Stimulated activated CD8-positive, alpha-beta memory T cell treated with anti-CD3 and anti-CD28 coated beads, Interleukin-4, amount 100 ng/mL, for 4 hours (primary cell): Measurements from ENCODE around the gene TRIM50.
"Not testable (repeated sequence)": the region's sequence is repeated elsewhere in the genome, so short reads cannot be mapped to it uniquely, and the experiment has no call there.

Experiments
- DNase-seq, 2 donors: peaks; one replicate each; pipeline ENCODE4 v3.0.0-alpha.2; 2020; ENCODE audit warnings: low read depth in 2 of 2, low spot score in 1 of 2

The TRIM50 gene

DNA sequence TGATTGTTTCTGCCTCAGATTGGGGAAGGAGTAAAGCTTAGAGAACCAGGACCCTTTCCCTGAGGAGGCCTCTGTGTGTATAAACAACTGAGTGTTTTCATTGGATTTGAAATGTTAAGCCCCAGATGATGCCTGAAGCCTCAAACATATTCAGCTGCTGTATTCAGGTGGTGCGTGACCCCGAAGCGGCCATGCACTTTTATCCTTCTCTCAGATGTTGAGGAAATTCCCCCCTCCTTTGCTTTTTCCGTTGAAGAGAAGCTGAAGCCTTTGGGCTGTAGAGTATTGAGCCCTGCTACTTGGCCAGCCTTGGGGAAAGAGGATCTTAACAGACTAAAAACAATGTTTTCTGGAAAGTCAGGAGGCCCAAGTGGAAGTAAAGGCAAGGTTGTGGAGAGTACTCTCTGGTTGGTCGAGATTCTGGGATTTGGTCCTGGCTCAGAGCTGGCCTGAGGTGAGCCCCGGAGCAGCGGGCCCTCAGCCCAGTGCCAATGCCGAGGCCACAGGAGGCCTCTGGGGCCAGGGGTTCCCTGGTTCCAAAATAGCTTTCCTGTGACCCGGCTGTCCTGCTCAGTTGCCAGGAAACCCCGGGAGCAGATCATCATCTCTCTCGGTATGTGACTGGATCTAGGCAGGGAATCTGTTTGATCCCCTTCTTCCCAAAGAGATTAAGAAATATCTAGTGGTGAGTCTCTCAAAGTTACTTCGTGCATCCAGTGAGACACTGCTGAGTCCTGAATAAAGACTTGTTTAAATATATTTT is 22.6 kb upstream of the TRIM50 start:
- no peak for DNase-seq

DNA sequence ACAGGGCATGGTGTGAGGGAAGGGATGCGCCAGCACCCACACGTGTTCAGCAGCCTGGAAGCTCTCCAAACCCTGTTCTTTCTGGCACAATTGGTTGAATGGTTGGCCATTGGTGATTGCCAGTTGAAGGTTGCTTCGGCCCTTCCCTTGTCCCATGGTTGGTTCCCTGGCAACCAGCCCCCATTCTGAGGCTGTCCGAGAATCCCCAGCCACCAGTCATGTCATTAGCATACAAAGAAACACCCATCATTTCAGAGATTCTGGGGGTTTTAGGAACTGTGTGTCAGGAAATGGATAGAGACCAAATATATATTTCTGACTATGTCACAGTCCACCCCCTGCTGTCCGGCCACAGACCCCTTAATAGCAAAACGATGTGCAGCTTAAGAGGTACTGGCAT is 21.9 kb upstream of the TRIM50 start:
- DNase-seq: no peak

GRCh38 chr7:73345951-73346350 is 18.1 kb upstream of the TRIM50 start:
- no peak for DNase-seq

- DNase-seq: no peak
Observed at GRCh38 chr7:73345538-73345937, 17.7 kb upstream of the TRIM50 start.

- no peak for DNase-seq
Observed at GRCh38 chr7:73343671-73344380, 15.9 kb upstream of the TRIM50 start.

DNA sequence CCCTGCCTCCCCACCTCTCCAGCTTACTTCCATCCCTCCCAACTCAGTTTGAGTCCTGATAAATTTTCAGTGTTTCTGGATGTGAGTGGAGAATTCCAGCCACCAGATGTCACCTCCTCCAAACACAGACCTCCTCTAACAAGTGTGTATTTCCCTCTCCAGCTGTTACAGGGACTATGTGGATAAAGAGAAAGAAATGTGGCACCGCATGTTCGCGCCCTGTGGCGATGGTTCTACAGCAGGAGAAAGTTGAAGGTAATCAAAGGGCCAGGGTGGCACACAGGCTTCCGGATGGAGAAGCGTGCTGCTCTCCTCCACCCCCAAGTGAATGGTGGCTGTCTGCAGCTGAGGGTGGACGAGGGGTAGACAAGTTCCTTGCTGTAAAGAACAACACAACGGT is 14.8 kb upstream of the TRIM50 start:
- DNase-seq: no peak

DNA sequence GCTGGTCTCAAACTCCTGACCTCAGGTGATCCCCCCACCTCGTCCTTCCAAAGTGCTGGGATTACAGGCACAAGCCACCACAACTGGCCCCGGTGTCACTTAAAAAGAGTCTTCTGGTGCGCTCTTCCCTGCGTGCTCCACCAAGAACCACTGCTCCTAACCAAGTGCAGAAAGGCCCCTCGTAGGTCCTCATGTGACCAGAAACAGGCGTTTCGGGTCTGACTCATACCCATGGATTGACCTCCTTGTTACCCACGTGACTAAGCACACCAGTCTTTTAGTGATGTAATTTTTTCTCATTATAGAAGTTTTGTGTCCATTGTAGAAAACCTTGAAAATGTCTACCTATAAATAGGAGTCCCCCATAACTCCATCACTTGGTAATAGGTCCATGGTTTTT is 14.0 kb upstream of the TRIM50 start:
- DNase-seq: no peak

DNA sequence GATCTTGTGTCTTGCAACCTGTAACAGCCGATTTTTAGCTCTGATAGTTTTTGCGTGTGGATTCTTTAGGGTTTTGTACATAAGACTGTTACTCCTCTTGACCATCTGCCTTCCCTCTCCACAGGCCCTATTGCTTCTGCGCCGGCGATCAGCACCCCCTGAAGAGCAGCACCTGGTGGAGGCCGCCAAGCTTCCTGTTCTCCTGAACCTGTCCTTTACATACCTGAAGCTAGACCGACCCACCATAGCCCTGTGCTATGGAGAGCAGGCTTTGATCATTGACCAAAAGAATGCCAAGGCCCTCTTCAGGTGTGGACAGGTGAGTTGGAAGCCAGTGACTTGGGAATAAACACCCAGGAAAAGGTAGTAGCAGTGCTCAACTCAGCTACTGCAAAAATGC is 12.6 kb upstream of the TRIM50 start:
- no peak for DNase-seq

GRCh38 chr7:73338321-73338720 is 10.4 kb upstream of the TRIM50 start:
- DNase-seq: no peak

GRCh38 chr7:73332447-73332846 is 4.6 kb upstream of the TRIM50 start:
- no peak for DNase-seq

DNA sequence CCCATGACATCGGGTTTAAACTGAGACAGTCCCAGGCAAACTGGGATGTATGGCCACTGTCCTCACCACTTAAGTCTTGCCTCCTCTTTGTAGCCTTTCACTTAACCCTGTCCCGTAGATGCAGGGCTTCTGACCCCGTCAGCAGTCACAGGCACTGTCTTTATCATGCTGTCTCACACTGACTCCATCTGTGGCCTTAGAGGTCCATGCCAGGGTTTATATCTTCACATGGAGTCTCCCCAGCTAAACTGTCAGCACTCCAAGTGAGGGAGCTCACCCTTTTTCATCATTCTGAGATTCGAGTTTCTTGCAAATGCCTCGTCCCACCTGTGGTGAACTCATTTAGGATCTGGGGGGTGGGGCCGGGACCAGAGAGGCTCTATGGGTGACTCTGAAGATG is 2.9 kb upstream of the TRIM50 start:
- DNase-seq: no peak

- DNase-seq: no peak
Observed at GRCh38 chr7:73329861-73330581, 2.1 kb upstream of the TRIM50 start.

GRCh38 chr7:73328696-73329095 is 814 bp upstream of the TRIM50 start:
- no peak for DNase-seq

DNA sequence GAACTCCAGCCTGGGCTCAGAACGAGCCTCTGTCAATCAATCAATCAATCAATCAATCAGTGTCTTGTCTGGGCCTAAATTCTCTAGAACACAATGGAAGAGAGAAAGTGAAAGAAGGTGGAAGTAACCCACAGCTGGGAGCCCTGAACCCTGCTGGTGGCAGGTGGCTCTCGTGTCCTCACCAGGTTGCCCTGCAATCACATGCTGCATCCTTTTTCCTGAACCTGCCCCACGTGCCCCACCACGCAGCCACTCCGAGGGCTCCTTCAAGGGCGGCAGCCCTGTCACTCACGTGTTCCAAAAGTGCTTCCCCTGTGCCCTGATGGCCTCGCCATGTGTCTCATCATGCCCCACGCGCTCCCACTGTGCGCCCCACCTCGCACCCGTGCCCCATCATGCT is 433 bp downstream of the TRIM50 start:
- DNase-seq: not testable (repeated sequence)

- not testable (repeated sequence) for DNase-seq
Observed at GRCh38 chr7:73325424-73325823, 2.5 kb downstream of the TRIM50 start.

- not testable (repeated sequence) for DNase-seq
Observed at GRCh38 chr7:73324081-73324845, 3.6 kb downstream of the TRIM50 start.

DNA sequence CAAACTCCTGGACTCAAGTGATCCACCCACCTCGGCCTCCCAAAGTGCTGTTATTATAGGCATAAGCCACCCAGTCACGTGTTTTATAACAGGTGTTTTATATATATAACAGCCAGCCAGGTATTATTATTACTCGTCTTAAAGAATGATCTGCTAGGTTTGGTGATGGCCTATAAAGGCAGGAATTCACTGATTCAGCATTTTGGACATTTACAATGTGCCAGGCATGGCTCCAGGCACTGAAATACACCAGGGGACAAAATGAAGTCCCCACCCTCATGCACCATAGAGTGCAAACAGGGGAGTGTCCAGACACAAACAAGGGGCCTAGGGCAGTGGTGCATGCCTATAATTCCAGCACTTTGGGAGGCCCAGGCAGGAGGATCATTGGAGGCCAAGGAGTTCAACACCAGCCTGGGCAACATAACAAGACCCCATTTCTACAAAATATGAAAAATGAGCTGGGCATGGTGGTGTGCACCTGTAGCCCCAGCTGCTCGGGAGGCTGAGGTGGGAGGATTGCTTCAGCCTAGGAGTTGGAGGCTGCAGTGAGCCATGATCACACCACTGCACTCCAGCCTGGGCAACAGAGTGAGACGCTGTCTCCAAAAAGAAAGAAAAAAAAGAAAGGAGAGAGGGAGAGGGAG is 4.3 kb downstream of the TRIM50 start:
- DNase-seq: not testable (repeated sequence)

DNA sequence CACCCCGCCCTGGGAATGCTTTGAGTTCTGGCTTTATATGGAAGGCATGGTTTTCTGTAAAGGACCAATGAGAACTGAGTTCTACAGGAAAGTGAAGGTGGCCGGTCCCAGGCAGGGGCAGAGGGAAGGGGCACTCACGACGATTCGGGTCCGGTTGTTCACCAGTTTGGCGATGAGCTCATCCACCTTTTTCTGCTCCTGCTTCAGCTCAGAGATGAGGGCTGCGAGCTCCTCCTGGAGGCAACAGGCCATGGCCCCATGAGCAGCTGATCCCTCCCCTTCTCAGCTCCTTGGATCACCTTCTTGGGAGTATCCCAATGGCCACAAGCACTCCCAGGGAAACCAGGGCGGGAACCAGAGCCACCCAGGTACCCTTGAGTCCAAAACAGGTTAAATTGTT is 7.9 kb downstream of the TRIM50 start:
- DNase-seq: not testable (repeated sequence)

DNA sequence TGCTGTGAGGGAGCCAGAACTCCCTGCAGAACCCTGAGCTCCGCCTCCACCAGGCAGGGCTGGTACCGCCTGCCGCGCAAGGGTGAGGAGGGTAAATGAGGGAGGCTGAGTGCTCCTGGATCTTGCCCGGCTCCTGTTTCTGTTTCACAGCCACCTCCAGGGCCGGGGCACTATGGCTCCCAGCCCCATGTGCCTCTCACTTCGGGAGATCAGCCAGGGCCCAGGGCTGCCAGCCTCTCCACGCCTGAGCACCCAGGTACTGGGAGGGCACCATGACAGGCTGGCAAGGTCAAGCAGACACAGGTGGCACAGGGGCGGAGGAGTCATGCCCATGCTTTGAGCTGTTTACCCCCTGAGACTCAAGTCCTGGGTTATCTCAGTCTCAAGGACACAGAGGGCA is 8.3 kb downstream of the TRIM50 start:
- not testable (repeated sequence) for DNase-seq

DNA sequence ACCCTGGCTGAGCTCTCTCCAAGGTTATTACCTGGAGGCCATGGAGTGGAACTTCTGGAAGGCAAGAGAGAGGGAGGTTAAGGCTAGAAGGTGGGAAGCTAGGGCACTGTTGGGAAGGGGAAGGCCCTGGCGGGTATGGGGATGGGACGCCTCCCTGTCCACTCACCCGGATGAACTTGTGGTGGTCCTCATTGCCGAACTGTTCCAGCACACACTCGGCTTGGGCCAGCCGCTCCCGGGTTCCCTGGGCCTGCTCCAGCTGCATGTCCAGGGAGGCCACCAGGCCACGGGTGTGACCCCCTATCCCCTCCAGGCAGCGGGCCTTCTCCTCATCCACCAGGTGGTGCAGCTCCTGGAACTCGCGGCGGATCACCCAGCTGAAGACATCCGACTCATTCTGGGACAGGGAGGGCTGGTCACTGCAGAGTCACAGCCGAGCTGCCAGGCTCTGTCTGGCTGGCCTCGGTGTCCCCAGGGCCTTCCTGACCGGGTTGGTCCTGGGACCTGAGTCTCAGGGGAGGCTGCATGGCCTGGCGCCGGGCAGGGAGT is 9.2 kb downstream of the TRIM50 start:
- DNase-seq: not testable (repeated sequence)
